Effector memory CD4-positive, alpha-beta T cell (primary cell): ENCODE data around the gene CLNK.

Experiments used
- DNase-seq, 3 donors: peaks; one replicate each; pipeline ENCODE4 v3.0.0-alpha.2; 2020
- H3K27ac ChIP-seq: 2 replicates; pipeline ENCODE4 v1.7.0; 2013; ENCODE audit warnings: mild to moderate bottlenecking, low read length, moderate library complexity; ENCODE audit not compliant: insufficient read depth, poor library complexity, severe bottlenecking
- H3K27me3 ChIP-seq: replicated peaks from 2 replicates; pipeline ENCODE4 v1.7.0; 2013; ENCODE audit warnings: mild to moderate bottlenecking, low read length; ENCODE audit not compliant: insufficient read depth, control insufficient read depth, poor library complexity, severe bottlenecking
- H3K36me3 ChIP-seq: 2 replicates; pipeline ENCODE4 v1.7.0; 2013; ENCODE audit warnings: mild to moderate bottlenecking, low read length, moderate library complexity; ENCODE audit not compliant: control insufficient read depth, insufficient read depth
- H3K4me1 ChIP-seq: 2 replicates; pipeline ENCODE4 v1.7.0; 2013; ENCODE audit warnings: low read length, mild to moderate bottlenecking; ENCODE audit not compliant: control insufficient read depth, insufficient read depth, poor library complexity, severe bottlenecking
- H3K4me3 ChIP-seq: 2 replicates; pipeline ENCODE4 v1.7.0; 2013; ENCODE audit warnings: low read length, low read depth, mild to moderate bottlenecking; ENCODE audit not compliant: insufficient read depth, poor library complexity, severe bottlenecking
- H3K9me3 ChIP-seq: 2 replicates; pipeline ENCODE4 v1.7.0; 2013; ENCODE audit warnings: mild to moderate bottlenecking, low read length, moderate library complexity; ENCODE audit not compliant: control insufficient read depth

Gene CLNK

DNA sequence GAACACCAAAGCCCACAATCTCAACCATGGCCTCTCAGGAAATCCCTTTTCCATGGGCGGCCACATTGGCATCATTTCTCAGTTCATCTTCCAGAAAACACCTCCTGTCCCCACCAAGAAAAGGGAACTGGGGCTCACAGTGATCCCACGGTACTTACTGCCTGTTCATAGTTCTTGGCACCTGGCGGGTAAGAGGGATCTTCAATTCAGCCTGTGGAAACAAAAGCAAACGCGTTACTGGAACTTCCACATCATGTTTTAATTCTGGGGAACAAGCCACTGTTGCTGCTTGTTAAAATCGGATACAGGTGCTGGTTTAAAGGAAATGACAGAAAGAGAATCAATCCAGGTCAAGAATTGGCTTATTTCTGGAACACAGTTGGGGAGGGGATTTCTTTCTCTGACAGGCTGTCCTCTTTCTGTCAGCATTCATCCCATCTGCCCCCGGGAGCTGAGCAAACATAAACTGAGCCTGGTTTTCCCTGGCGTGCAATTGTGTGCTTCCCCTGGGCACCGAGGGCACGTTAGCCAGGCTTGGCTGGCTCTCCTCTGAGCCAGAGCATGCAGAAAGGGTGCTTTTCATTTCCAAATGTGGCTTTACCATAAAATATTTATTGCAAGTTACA is 16.8 kb downstream of the CLNK start:
- H3K36me3 ChIP-seq = no peaks in the 10 kb centered on the region
- no peaks in the 10 kb centered on the region for H3K27me3 ChIP-seq
- H3K27ac ChIP-seq = no peak overlapping the region
- H3K9me3 ChIP-seq = no peaks in the 10 kb centered on the region
- H3K4me1 ChIP-seq = no peaks in the 10 kb centered on the region
- no peak overlapping the region for H3K4me3 ChIP-seq
- no peak for DNase-seq

DNA sequence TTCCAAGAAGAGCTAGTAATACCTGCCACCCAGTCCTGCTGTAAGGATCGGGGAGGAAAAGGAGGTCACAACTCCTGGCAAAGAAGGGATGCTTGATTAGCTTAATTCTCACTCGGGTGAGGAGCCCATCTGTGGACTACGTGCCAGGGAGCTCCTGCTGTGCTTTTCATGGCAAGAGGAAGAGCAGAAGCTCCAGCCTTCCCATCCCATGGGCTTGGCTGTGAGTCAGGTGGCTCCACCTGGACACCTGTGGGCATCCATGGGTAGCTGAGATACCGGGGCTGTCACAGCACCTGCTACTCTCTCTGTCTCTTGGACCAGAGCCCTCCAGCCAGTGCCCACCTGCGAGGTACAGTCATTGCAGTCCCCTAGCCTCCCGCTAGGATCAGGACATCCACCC is 18.0 kb downstream of the CLNK start:
- no peaks in the 10 kb centered on the region for H3K4me1 ChIP-seq
- H3K4me3 ChIP-seq = no peak overlapping the region
- no peaks in the 10 kb centered on the region for H3K36me3 ChIP-seq
- H3K9me3 ChIP-seq = no peaks in the 10 kb centered on the region
- H3K27me3 ChIP-seq = no peaks in the 10 kb centered on the region
- no peak for DNase-seq
- H3K27ac ChIP-seq = no peak overlapping the region

DNA sequence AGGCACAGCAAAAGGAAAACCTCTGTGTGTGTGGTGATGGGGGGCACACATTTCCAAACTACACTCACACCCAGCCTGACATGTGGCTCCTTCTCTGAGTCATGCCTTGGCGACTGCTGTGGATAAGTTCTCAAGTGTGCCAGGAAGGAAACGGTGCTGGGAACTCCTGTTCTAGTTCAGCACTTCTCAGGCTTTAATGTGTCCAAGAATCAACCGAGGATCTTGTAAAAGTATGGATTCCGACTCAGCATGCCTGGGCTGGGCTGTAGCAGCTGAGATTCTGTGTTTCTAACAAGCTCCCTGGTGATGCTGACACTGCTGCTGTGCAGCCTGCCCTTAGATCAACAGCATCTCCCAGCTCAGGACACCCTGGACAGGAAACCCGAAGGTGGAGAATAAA is 20.2 kb downstream of the CLNK start:
- Histone ChIP-seq H3K27me3 (no peaks in the 10 kb centered on the region), H3K4me1 (no peaks in the 10 kb centered on the region), H3K36me3 (no peaks in the 10 kb centered on the region), H3K27ac (no peak overlapping the region), H3K9me3 (no peaks in the 10 kb centered on the region), H3K4me3 (no peak overlapping the region)
- no peak for DNase-seq

DNA sequence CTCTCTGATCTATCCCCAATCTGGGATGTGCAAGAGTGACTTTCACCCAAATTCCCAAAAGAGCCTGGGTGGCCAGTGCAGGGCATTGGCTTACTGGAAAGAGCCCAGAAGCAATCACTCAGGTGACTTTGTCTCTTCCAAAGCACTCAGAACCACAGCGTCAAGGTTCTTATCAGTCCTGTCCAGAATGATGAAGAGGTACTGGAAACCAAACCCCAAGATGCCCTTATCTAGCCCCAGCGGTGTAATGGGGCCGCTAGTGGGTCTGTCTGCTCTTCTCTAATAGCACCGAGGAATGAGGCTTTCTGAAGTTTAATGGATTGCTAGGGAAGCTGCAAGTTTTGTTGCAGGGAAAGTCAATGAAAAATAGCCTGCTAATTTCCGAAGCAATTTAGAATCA is 21.6 kb downstream of the CLNK start:
- no peaks in the 10 kb centered on the region for H3K9me3 ChIP-seq
- H3K36me3 ChIP-seq = no peaks in the 10 kb centered on the region
- H3K27ac ChIP-seq = no peak overlapping the region
- no peak for DNase-seq
- H3K4me3 ChIP-seq = no peak overlapping the region
- H3K27me3 ChIP-seq = no peaks in the 10 kb centered on the region
- H3K4me1 ChIP-seq = no peaks in the 10 kb centered on the region

DNA sequence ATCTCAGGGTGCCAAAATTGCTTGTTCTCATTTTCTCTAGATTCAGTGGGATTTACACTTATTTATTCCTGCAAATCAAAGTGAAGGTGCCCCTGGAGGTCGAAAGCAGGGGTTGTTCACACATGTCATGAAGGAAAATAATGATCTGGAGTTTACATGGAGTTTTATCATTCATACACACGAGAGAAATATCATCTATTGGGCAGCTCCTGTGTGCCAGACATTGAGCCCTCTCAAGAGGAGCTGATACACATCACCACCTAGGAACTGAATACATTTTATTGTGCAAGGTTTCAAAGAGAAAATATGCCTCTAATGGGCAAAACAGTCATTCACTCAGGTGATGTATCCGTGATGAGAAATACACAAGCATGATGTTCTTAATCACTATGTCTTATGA is 23.5 kb downstream of the CLNK start:
- H3K27ac ChIP-seq = no peak overlapping the region
- no peaks in the 10 kb centered on the region for H3K27me3 ChIP-seq
- no peaks in the 10 kb centered on the region for H3K36me3 ChIP-seq
- no peak overlapping the region for H3K4me3 ChIP-seq
- no peaks in the 10 kb centered on the region for H3K4me1 ChIP-seq
- DNase-seq = no peak
- H3K9me3 ChIP-seq = no peaks in the 10 kb centered on the region

DNA sequence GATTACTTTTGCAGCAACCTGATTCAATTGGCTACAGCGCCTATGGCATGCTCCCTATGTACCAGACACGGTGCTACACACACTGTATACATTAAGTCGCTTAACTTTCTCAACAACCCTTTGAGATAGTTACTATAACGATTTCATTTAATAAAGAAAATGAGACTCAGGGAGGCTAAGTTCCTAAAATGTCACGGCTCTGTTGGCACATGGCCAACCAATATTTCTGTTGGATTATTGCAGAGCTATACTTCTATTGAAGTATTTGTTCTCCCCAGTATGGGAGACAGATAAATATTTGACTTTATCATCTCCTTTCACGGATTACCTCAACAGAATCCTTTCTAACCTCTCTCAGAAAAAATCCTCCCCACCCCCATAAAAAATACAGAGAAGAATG is 25.3 kb downstream of the CLNK start:
- Histone ChIP-seq H3K27ac (no peak overlapping the region), H3K9me3 (no peaks in the 10 kb centered on the region), H3K4me3 (no peak overlapping the region), H3K27me3 (no peaks in the 10 kb centered on the region), H3K36me3 (no peaks in the 10 kb centered on the region), H3K4me1 (no peaks in the 10 kb centered on the region)
- no peak for DNase-seq

DNA sequence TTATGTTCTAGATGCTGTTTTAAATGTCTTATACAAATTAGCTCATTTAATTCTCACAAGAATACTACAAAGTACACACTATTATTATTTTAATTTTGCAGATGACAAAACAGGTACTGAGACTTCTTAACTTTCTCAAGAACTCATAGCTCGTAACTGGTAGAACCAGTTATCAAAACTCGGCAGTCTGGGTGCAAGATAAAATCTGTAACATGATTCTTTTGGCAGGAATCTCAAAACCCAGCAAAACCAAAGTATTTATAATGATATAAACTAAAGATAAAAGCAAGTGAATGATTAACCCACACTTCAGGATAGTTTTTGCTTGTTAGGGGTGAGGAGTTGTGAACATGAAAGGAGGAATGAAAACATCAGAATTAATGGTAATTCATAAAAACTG is 27.6 kb downstream of the CLNK start:
- no peaks in the 10 kb centered on the region for H3K9me3 ChIP-seq
- no peaks in the 10 kb centered on the region for H3K27me3 ChIP-seq
- no peaks in the 10 kb centered on the region for H3K36me3 ChIP-seq
- no peak overlapping the region for H3K27ac ChIP-seq
- H3K4me3 ChIP-seq = no peak overlapping the region
- no peaks in the 10 kb centered on the region for H3K4me1 ChIP-seq
- DNase-seq = no peak

DNA sequence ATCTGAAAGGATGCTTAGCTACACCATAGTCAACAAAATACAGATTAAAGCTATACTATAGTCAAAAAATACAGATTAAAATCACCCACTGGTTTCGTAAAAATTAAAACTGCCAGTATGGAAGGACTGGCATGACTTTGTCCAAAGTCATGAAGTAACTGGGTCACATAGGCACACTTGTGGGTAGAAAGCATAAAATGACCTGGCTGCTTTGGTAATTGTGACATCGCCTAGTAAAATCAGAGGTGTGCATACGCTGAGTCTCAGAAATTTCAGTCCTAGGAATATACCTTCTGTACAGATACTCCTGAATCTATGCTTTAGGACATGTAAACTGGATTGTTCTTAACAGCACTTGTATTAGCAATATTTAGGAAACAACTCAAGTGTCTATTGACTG is 28.1 kb downstream of the CLNK start:
- DNase-seq = no peak

DNA sequence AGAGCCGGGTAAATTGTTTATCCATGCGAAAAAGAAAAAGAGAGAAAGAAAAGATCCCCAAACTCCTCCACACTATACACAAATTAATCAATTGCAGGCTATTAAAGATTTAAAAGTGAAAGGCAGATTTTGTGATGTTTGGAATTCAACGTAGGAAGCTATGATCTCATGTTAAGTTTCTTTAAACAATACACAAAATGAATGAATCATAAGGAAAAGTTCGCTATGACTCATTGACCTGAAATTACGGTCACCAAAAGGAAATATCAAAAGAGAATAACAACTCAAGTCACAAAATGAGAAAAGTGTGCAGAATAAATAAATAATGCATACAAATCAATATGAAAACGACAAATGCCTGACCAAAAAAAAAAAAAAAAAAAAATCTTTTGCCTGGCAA is 28.6 kb downstream of the CLNK start:
- H3K27ac ChIP-seq = no peak overlapping the region
- DNase-seq = no peak
- H3K27me3 ChIP-seq = no peaks in the 10 kb centered on the region
- no peaks in the 10 kb centered on the region for H3K9me3 ChIP-seq
- no peaks in the 10 kb centered on the region for H3K36me3 ChIP-seq
- no peak overlapping the region for H3K4me3 ChIP-seq
- H3K4me1 ChIP-seq = no peaks in the 10 kb centered on the region

More for the DNA sequence above, 28.1 kb downstream of the CLNK start:
- no peak overlapping the region for H3K4me3 ChIP-seq
- no peaks in the 10 kb centered on the region for H3K4me1 ChIP-seq
- no peaks in the 10 kb centered on the region for H3K27me3 ChIP-seq
- no peak overlapping the region for H3K27ac ChIP-seq
- H3K36me3 ChIP-seq = no peaks in the 10 kb centered on the region
- H3K9me3 ChIP-seq = no peaks in the 10 kb centered on the region

DNA sequence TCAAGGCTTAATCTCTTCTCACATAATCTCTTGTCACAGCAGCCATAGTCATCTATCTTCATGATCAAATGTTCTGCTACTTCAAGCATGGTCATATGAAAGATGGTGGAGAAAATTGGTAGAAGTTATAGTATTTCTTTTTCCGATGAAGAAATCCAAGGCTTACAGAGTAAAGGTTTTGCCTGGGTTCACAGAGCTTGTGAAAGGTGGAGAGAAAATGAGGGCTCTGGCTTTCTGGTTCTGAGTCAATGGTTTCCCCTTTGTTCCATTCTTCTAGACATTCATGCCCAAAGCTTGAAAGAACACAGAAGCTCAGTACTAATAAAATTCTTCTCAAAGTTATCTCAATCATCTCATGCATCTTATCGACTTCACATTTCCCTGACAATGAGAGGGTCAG is 36.1 kb downstream of the CLNK start:
- no peak for DNase-seq
- no peak overlapping the region for H3K4me3 ChIP-seq
- no peaks in the 10 kb centered on the region for H3K9me3 ChIP-seq
- no peaks in the 10 kb centered on the region for H3K4me1 ChIP-seq
- no peaks in the 10 kb centered on the region for H3K36me3 ChIP-seq
- no peaks in the 10 kb centered on the region for H3K27me3 ChIP-seq
- H3K27ac ChIP-seq = no peak overlapping the region

DNA sequence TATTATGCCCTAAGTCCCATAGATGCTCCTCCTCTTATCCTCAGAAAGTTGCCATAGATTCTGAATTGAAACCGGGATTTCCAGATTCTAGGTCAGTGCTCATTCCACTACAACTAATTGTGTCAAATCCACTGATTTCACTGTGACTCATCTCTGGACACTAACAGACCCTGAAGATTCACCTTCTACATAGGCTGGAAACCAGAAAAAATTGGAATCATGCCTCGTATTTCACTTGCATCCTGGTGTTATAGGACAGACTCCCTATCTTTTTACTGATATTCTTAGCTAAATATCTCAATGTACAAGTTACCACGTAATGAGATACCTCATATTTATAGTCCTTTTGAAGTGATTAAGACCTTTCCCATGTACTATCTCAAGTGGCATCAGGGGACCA is 36.7 kb downstream of the CLNK start:
- DNase-seq = no peak
- H3K4me3 ChIP-seq = no peak overlapping the region
- H3K9me3 ChIP-seq = no peaks in the 10 kb centered on the region
- H3K4me1 ChIP-seq = no peaks in the 10 kb centered on the region
- no peaks in the 10 kb centered on the region for H3K36me3 ChIP-seq
- no peak overlapping the region for H3K27ac ChIP-seq
- no peaks in the 10 kb centered on the region for H3K27me3 ChIP-seq
